GM23338 (cell line): ENCODE results near the gene SERP2. TPM values are rescaled to one million over a fixed set of nuclear protein-coding genes. Genes with fewer than 3 reads are reported as not detected.

Experiments used
- ATAC-seq: fragments of 200-7000 bp; cut with Tn5 transposase; 3 replicates; pipeline ENCODE4 v1.9.1; 2020
- DNase-seq: peaks from one replicate; pipeline ENCODE4 v3.0.0-alpha.2; 2015; ENCODE audit warnings: low spot score
- H2AFZ ChIP-seq: fragments of 200-600 bp; sonication (generic); 2 replicates; pipeline ENCODE4 v1.8.0; 2016; ENCODE audit warnings: antibody characterized with exemption, mild to moderate bottlenecking, moderate library complexity
- H3F3A ChIP-seq: fragments of 200-600 bp; sonication (generic); replicated peaks from 2 replicates; pipeline ENCODE4 v1.8.0; 2017; ENCODE audit warnings: antibody characterized with exemption, mixed run types, low read depth
- H3K27ac ChIP-seq: fragments of 200-600 bp; sonication (generic); 2 replicates; pipeline ENCODE4 v1.6.1; 2016; ENCODE audit warnings: low read depth
- H3K27me3 ChIP-seq: fragments of 200-600 bp; sonication (generic); 2 replicates; pipeline ENCODE4 v1.8.0; 2016; ENCODE audit warnings: mild to moderate bottlenecking, mixed run types, moderate library complexity; ENCODE audit not compliant: insufficient read depth
- H3K36me3 ChIP-seq: fragments of 200-600 bp; sonication (generic); 2 replicates; pipeline ENCODE4 v1.8.0; 2016; ENCODE audit warnings: mild to moderate bottlenecking; ENCODE audit not compliant: insufficient read depth
- H3K4me1 ChIP-seq: fragments of 200-600 bp; sonication (generic); 2 replicates; pipeline ENCODE4 v1.8.0; 2016; ENCODE audit warnings: mild to moderate bottlenecking, moderate library complexity; ENCODE audit not compliant: insufficient read depth
- H3K4me2 ChIP-seq: fragments of 200-600 bp; sonication (generic); 2 replicates; pipeline ENCODE4 v1.7.1; 2017; ENCODE audit warnings: mixed run types
- H3K4me3 ChIP-seq: fragments of 200-600 bp; sonication (generic); 2 replicates; pipeline ENCODE4 v1.6.1; 2016; ENCODE audit warnings: mixed run types
- H3K79me2 ChIP-seq: fragments of 200-600 bp; sonication (generic); replicated peaks from 2 replicates; pipeline ENCODE4 v1.8.0; 2017; ENCODE audit warnings: mild to moderate bottlenecking; ENCODE audit not compliant: insufficient read depth
- H3K9me2 ChIP-seq: fragments of 200-600 bp; sonication (generic); 2 replicates; pipeline ENCODE4 v1.8.0; 2017; ENCODE audit not compliant: insufficient read depth
- H4K20me1 ChIP-seq: fragments of 200-600 bp; sonication (generic); replicated peaks from 2 replicates; pipeline ENCODE4 v1.8.0; 2017; ENCODE audit warnings: mild to moderate bottlenecking; ENCODE audit not compliant: insufficient read depth
- H3K27ac Mint-ChIP-seq: 2 replicates; pipeline ENCODE4 v1.8.0; 2020; ENCODE audit warnings: inconsistent platforms, mild to moderate bottlenecking, moderate library complexity, mixed read lengths
- H3K27me3 Mint-ChIP-seq: 3 replicates; pipeline ENCODE4 v1.8.0; 2022; ENCODE audit warnings: low read depth, mild to moderate bottlenecking, moderate library complexity, mixed read lengths, inconsistent platforms; ENCODE audit not compliant: insufficient read depth, poor library complexity
- H3K36me3 Mint-ChIP-seq: 3 replicates; pipeline ENCODE4 v1.8.0; 2021; ENCODE audit warnings: low read depth, mild to moderate bottlenecking, inconsistent platforms, moderate library complexity, mixed read lengths
- H3K4me1 Mint-ChIP-seq: 3 replicates; pipeline ENCODE4 v1.8.0; 2020; ENCODE audit warnings: mild to moderate bottlenecking, inconsistent platforms, mixed read lengths
- H3K4me3 Mint-ChIP-seq: 3 replicates; pipeline ENCODE4 v1.8.0; 2021; ENCODE audit warnings: moderate library complexity, mild to moderate bottlenecking, inconsistent platforms, mixed read lengths
- H3K9me3 Mint-ChIP-seq: 3 replicates; pipeline ENCODE4 v1.8.0; 2020; ENCODE audit warnings: moderate library complexity, mild to moderate bottlenecking, inconsistent platforms, mixed read lengths
- CREB1 ChIP-seq: fragments of 250-450 bp; sonication (Bioruptor Pico); IDR thresholded peaks from 2 replicates; pipeline ENCODE4 v1.5.0; 2020; ENCODE audit warnings: low read depth, mild to moderate bottlenecking, moderate library complexity
- EZH2 ChIP-seq: fragments of 200-600 bp; sonication (generic); IDR thresholded peaks from one replicate; pipeline ENCODE4 v1.8.0; 2017; ENCODE audit warnings: antibody characterized with exemption, mild to moderate bottlenecking, low read depth; ENCODE audit not compliant: unreplicated experiment
- EZH2phosphoT487 ChIP-seq: fragments of 200-600 bp; sonication (generic); IDR thresholded peaks from one replicate; pipeline ENCODE4 v1.8.1; 2018; ENCODE audit warnings: antibody characterized with exemption; ENCODE audit not compliant: unreplicated experiment
- NANOG ChIP-seq: IDR thresholded peaks from 2 replicates; pipeline ENCODE4 v1.6.1; 2016; ENCODE audit warnings: antibody characterized with exemption, borderline replicate concordance
- POLR2AphosphoS5 ChIP-seq: IDR thresholded peaks from 2 replicates; pipeline ENCODE4 v1.6.1; 2016; ENCODE audit warnings: antibody characterized with exemption, low read depth
- ZNF114 ChIP-seq: fragments of 250-450 bp; sonication (Bioruptor Pico); IDR thresholded peaks from 2 replicates; pipeline ENCODE4 v1.5.0; 2020; ENCODE audit warnings: mild to moderate bottlenecking, moderate library complexity
- polyA plus RNA-seq: library from polyadenylated mRNA; unstranded; fragments of >200 nt; fragmentation: Nextera tagmentation; extraction: Ambion mirVana; gene quantifications from 2 replicates; pipeline ENCODE4 v1.2.1, GENCODE V29; 2016
- total RNA-seq: library from RNA; depleted of rRNA; stranded (reverse); fragments of >200 nt; shearing (Covaris generic); gene quantifications from 2 replicates; pipeline ENCODE4 v1.2.3, GENCODE V29; 2014
- TF ChIP-seq, protein P1 (sequence below), 2 experiments: fragments of 200-600 bp in 1 of 2; sonication (generic) in 1 of 2; conservative IDR thresholded peaks; 2 replicates each; pipeline versions ENCODE4 v1.5.1 to v1.6.1; 2016 to 2017; ENCODE audit warnings: antibody characterized with exemption in 2 of 2, low read depth in 2 of 2, mild to moderate bottlenecking in 2 of 2, moderate library complexity in 1 of 2
- TF ChIP-seq, protein P2 (sequence below): IDR thresholded peaks from one replicate; pipeline ENCODE4 v1.6.1; 2018; ENCODE audit warnings: antibody characterized with exemption; ENCODE audit not compliant: unreplicated experiment
- TF ChIP-seq, protein P3 (sequence below): fragments of 250-450 bp; sonication (Bioruptor Pico); IDR thresholded peaks from 2 replicates; pipeline ENCODE4 v1.5.0; 2020; ENCODE audit warnings: mild to moderate bottlenecking, moderate library complexity
- TF ChIP-seq, protein P4 (sequence below): IDR thresholded peaks from 2 replicates; pipeline ENCODE4 v1.6.1; 2016; ENCODE audit warnings: antibody characterized with exemption

The SERP2 gene
- total and polyA plus RNA-seq, 2 experiments from 2014 or later = 0.59 to 3.4 TPM

DNA sequence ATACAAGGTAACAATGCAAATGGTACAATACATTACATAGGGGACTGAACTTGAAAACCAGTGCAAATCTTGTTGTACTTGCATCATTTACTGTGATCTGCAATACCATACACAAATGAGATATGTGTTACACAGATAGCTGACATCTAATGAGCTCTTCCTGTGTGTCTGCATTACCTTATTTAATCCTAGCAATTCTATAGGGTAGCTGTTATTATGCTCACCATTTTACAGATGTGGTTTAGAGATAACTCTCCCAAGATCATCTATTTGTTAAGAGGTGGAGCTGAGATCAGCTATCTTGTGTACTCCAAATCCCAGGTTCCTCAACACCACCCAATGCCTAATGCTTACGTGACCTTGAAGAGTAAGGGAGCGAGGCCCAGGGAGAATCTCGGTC lies 21.4 kb upstream of the SERP2 start (continued):
- TF ChIP-seq, protein P1, sequence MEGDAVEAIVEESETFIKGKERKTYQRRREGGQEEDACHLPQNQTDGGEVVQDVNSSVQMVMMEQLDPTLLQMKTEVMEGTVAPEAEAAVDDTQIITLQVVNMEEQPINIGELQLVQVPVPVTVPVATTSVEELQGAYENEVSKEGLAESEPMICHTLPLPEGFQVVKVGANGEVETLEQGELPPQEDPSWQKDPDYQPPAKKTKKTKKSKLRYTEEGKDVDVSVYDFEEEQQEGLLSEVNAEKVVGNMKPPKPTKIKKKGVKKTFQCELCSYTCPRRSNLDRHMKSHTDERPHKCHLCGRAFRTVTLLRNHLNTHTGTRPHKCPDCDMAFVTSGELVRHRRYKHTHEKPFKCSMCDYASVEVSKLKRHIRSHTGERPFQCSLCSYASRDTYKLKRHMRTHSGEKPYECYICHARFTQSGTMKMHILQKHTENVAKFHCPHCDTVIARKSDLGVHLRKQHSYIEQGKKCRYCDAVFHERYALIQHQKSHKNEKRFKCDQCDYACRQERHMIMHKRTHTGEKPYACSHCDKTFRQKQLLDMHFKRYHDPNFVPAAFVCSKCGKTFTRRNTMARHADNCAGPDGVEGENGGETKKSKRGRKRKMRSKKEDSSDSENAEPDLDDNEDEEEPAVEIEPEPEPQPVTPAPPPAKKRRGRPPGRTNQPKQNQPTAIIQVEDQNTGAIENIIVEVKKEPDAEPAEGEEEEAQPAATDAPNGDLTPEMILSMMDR (conservative IDR thresholded peaks at IDR 0.05; ENCODE audit: low read depth in 2 of 2) = no peak
- TF ChIP-seq EZH2 = no peak
- TF ChIP-seq EZH2phosphoT487 = no peak
- no peak for TF ChIP-seq CREB1 (CRISPR knock-in tag)
- no peak for TF ChIP-seq ZNF114
- no peak for TF ChIP-seq NANOG

DNA sequence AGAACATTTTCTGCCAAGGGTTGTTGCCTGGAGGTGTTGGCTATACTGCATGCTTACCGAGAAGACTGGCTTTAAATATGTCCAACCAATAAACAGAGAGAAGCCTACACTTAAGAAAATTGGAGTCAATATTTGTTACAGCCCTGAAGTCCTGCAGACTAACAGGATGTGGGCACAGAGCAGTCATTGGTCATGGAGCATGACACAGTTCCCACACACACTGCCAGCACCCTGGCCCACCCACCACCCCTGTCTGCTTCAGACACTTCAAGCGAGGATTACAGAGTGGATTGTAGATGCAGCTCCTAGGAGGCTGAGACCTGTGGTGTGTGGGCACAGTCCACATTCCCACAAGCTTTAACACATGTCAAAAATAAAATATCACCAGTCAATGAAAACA lies 21.0 kb upstream of the SERP2 start:
- Histone ChIP-seq H4K20me1 (no peaks in the 10 kb centered on the region), H3K27me3 (no peaks in the 10 kb centered on the region), H3K9me2 (0 out of 2 replicates have a peak, but pooled peaks cover 6% of the 10 kb centered on the region), H3K4me1 (no peaks in the 10 kb centered on the region), H3K36me3 (no peaks in the 10 kb centered on the region), H3F3A (no peaks in the 10 kb centered on the region), H2AFZ (no peak overlapping the region), H3K79me2 (no peaks in the 10 kb centered on the region), H3K27ac (no peak overlapping the region), H3K4me3 (no peak overlapping the region), H3K4me2 (no peak overlapping the region)
- H3K27me3 Mint-ChIP-seq = no peaks in the 10 kb centered on the region
- no peak overlapping the region for H3K27ac Mint-ChIP-seq
- H3K9me3 Mint-ChIP-seq = no peaks in the 10 kb centered on the region; the same call in 2 of the 3 replicates
- DNase-seq (no peak), ATAC-seq (no peak)
- H3K4me3 Mint-ChIP-seq = no peak overlapping the region
- H3K4me1 Mint-ChIP-seq = peaks cover 12% of the 10 kb centered on the region
- H3K36me3 Mint-ChIP-seq = no peaks in the 10 kb centered on the region
- TF ChIP-seq, protein P2, sequence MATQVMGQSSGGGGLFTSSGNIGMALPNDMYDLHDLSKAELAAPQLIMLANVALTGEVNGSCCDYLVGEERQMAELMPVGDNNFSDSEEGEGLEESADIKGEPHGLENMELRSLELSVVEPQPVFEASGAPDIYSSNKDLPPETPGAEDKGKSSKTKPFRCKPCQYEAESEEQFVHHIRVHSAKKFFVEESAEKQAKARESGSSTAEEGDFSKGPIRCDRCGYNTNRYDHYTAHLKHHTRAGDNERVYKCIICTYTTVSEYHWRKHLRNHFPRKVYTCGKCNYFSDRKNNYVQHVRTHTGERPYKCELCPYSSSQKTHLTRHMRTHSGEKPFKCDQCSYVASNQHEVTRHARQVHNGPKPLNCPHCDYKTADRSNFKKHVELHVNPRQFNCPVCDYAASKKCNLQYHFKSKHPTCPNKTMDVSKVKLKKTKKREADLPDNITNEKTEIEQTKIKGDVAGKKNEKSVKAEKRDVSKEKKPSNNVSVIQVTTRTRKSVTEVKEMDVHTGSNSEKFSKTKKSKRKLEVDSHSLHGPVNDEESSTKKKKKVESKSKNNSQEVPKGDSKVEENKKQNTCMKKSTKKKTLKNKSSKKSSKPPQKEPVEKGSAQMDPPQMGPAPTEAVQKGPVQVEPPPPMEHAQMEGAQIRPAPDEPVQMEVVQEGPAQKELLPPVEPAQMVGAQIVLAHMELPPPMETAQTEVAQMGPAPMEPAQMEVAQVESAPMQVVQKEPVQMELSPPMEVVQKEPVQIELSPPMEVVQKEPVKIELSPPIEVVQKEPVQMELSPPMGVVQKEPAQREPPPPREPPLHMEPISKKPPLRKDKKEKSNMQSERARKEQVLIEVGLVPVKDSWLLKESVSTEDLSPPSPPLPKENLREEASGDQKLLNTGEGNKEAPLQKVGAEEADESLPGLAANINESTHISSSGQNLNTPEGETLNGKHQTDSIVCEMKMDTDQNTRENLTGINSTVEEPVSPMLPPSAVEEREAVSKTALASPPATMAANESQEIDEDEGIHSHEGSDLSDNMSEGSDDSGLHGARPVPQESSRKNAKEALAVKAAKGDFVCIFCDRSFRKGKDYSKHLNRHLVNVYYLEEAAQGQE = no peak
- TF ChIP-seq NANOG = no peak
- TF ChIP-seq POLR2AphosphoS5 = no peak
- no peak for TF ChIP-seq ZNF114
- TF ChIP-seq CREB1 (CRISPR knock-in tag) = no peak
- TF ChIP-seq, protein P3, sequence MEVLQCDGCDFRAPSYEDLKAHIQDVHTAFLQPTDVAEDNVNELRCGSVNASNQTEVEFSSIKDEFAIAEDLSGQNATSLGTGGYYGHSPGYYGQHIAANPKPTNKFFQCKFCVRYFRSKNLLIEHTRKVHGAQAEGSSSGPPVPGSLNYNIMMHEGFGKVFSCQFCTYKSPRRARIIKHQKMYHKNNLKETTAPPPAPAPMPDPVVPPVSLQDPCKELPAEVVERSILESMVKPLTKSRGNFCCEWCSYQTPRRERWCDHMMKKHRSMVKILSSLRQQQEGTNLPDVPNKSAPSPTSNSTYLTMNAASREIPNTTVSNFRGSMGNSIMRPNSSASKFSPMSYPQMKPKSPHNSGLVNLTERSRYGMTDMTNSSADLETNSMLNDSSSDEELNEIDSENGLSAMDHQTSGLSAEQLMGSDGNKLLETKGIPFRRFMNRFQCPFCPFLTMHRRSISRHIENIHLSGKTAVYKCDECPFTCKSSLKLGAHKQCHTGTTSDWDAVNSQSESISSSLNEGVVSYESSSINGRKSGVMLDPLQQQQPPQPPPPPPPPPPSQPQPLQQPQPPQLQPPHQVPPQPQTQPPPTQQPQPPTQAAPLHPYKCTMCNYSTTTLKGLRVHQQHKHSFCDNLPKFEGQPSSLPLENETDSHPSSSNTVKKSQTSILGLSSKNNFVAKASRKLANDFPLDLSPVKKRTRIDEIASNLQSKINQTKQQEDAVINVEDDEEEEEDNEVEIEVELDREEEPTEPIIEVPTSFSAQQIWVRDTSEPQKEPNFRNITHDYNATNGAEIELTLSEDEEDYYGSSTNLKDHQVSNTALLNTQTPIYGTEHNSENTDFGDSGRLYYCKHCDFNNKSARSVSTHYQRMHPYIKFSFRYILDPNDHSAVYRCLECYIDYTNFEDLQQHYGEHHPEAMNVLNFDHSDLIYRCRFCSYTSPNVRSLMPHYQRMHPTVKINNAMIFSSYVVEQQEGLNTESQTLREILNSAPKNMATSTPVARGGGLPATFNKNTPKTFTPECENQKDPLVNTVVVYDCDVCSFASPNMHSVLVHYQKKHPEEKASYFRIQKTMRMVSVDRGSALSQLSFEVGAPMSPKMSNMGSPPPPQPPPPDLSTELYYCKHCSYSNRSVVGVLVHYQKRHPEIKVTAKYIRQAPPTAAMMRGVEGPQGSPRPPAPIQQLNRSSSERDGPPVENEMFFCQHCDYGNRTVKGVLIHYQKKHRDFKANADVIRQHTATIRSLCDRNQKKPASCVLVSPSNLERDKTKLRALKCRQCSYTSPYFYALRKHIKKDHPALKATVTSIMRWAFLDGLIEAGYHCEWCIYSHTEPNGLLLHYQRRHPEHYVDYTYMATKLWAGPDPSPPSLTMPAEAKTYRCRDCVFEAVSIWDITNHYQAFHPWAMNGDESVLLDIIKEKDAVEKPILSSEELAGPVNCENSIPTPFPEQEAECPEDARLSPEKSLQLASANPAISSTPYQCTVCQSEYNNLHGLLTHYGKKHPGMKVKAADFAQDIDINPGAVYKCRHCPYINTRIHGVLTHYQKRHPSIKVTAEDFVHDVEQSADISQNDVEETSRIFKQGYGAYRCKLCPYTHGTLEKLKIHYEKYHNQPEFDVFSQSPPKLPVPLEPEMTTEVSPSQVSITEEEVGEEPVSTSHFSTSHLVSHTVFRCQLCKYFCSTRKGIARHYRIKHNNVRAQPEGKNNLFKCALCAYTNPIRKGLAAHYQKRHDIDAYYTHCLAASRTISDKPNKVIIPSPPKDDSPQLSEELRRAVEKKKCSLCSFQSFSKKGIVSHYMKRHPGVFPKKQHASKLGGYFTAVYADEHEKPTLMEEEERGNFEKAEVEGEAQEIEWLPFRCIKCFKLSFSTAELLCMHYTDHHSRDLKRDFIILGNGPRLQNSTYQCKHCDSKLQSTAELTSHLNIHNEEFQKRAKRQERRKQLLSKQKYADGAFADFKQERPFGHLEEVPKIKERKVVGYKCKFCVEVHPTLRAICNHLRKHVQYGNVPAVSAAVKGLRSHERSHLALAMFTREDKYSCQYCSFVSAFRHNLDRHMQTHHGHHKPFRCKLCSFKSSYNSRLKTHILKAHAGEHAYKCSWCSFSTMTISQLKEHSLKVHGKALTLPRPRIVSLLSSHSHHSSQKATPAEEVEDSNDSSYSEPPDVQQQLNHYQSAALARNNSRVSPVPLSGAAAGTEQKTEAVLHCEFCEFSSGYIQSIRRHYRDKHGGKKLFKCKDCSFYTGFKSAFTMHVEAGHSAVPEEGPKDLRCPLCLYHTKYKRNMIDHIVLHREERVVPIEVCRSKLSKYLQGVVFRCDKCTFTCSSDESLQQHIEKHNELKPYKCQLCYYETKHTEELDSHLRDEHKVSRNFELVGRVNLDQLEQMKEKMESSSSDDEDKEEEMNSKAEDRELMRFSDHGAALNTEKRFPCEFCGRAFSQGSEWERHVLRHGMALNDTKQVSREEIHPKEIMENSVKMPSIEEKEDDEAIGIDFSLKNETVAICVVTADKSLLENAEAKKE (CRISPR knock-in tag) = no peak
- TF ChIP-seq, protein P1 (conservative IDR thresholded peaks at IDR 0.05; ENCODE audit: low read depth in 2 of 2) = no peak
- TF ChIP-seq, protein P4, sequence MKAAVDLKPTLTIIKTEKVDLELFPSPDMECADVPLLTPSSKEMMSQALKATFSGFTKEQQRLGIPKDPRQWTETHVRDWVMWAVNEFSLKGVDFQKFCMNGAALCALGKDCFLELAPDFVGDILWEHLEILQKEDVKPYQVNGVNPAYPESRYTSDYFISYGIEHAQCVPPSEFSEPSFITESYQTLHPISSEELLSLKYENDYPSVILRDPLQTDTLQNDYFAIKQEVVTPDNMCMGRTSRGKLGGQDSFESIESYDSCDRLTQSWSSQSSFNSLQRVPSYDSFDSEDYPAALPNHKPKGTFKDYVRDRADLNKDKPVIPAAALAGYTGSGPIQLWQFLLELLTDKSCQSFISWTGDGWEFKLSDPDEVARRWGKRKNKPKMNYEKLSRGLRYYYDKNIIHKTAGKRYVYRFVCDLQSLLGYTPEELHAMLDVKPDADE = no peak
- no peak for TF ChIP-seq EZH2phosphoT487
